G401 (cell line): ENCODE measurements around the gene KDM1A. TPM values are rescaled to one million over a fixed set of nuclear protein-coding genes. Genes with fewer than 3 reads are reported as not detected.
A peak's percentile ranks its signal among the peaks of the same experiment; 100 is the strongest.

Experiments used
- DNase-seq: peaks from one replicate; pipeline ENCODE4 v3.0.0-alpha.2; 2015; ENCODE audit warnings: low spot score
- in situ Hi-C: cut with HindIII; loops from 2 replicates; pipeline ENCODE4 v1.10.0; 2016; ENCODE audit warnings: low sequenced_read_pairs, mixed read lengths
- total RNA-seq: library from RNA; depleted of rRNA; stranded (reverse); fragments of >200 nt; shearing (Covaris generic); gene quantifications from 2 replicates; pipeline ENCODE4 v1.2.3, GENCODE V29; 2014

KDM1A gene
- total RNA-seq, 1 experiment from 2014 or later, result 255 TPM

GRCh38 chr1:23051290-23051909 is 32.1 kb downstream of the KDM1A start:
- in situ Hi-C loops, result no loop called here
- DNase-seq, result no peak

- DNase-seq, result no peak
- in situ Hi-C loops, result no loop called here
These were observed 38.0 kb downstream of the KDM1A start for GRCh38 chr1:23057301-23057700.

GRCh38 chr1:23062271-23062670 is 43.0 kb downstream of the KDM1A start:
- in situ Hi-C loops, result no loop called here

GRCh38 chr1:23065385-23065784 is 46.1 kb downstream of the KDM1A start:
- DNase-seq, result no peak
- in situ Hi-C loops, result no loop called here

More at GRCh38 chr1:23062271-23062670, 43.0 kb downstream of the KDM1A start:
- no peak for DNase-seq

- no peak for DNase-seq
- in situ Hi-C loops, result no loop called here
These were observed 46.8 kb downstream of the KDM1A start for GRCh38 chr1:23066075-23066474.

GRCh38 chr1:23069149-23069548 is 49.9 kb downstream of the KDM1A start:
- in situ Hi-C loops, result no loop called here

GRCh38 chr1:23069675-23070074 is 50.4 kb downstream of the KDM1A start:
- no peak for DNase-seq
- in situ Hi-C loops, result no loop called here

More at GRCh38 chr1:23069149-23069548, 49.9 kb downstream of the KDM1A start:
- no peak for DNase-seq

- no peak for DNase-seq
- in situ Hi-C loops, result no loop called here
These were observed 54.7 kb downstream of the KDM1A start for GRCh38 chr1:23074012-23074411.

- in situ Hi-C loops, result no loop called here
- no peak for DNase-seq
These were observed 59.8 kb downstream of the KDM1A start for GRCh38 chr1:23079025-23079424.

GRCh38 chr1:23080885-23081284 is 61.6 kb downstream of the KDM1A start:
- in situ Hi-C loops, result no loop called here
- DNase-seq, result no peak

GRCh38 chr1:23081376-23081775 is 62.1 kb downstream of the KDM1A start:
- in situ Hi-C loops, result no loop called here
- no peak for DNase-seq

GRCh38 chr1:23083714-23084480 is 64.6 kb downstream of the KDM1A start:
- no peak for DNase-seq
- in situ Hi-C loops, result no loop called here

- in situ Hi-C loops, result loop anchor here (5.0 kb wide), 1 partner anchor 107 kb away; no protein-coding TSS in a partner anchor
- DNase-seq, result no peak
These were observed 65.6 kb downstream of the KDM1A start for GRCh38 chr1:23084880-23085279.

GRCh38 chr1:23085696-23086095 is 66.4 kb downstream of the KDM1A start:
- in situ Hi-C loops, result loop anchor here (5.0 kb wide), 1 partner anchor 107 kb away; no protein-coding TSS in a partner anchor
- no peak for DNase-seq

- in situ Hi-C loops, result loop anchor here (5.0 kb wide), 1 partner anchor 104 kb away; no protein-coding TSS in a partner anchor
- no peak for DNase-seq
These were observed 68.8 kb downstream of the KDM1A start for GRCh38 chr1:23088027-23088426.

- in situ Hi-C loops, result no loop called here
These were observed 70.8 kb downstream of the KDM1A start for GRCh38 chr1:23090056-23090455.

GRCh38 chr1:23091545-23091944 is 72.3 kb downstream of the KDM1A start:
- in situ Hi-C loops, result no loop called here
- no peak for DNase-seq

More at GRCh38 chr1:23090056-23090455, 70.8 kb downstream of the KDM1A start:
- DNase-seq, result no peak

GRCh38 chr1:23092447-23092846 is 73.2 kb downstream of the KDM1A start:
- in situ Hi-C loops, result no loop called here
- DNase-seq, result no peak

GRCh38 chr1:23097316-23097715 is 78.0 kb downstream of the KDM1A start:
- no peak for DNase-seq
- in situ Hi-C loops, result no loop called here

GRCh38 chr1:23098463-23099170 is 79.3 kb downstream of the KDM1A start:
- DNase-seq, result peak; percentile 82
- in situ Hi-C loops, result no loop called here
